Kidney (tissue), 14 donors: ENCODE results near the gene UBAC2. TPM values are rescaled to one million over a fixed set of nuclear protein-coding genes. Genes with fewer than 3 reads are reported as not detected.

ENCODE experiments used
- DNase-seq, 5 donors: peaks; one replicate each; pipeline ENCODE4 v3.0.0-alpha.2; 2013 to 2020
- FAIRE-seq: peaks from 2 replicates; lab custom pipeline; 2012; peaks lifted over from hg19 to GRCh38; lab: Jason Lieb, UNC
- H3K27ac ChIP-seq, 2 donors: one replicate each; pipeline ENCODE4 v1.7.0; 2013; ENCODE audit warnings: low read depth in 2 of 2, low read length in 2 of 2, inconsistent platforms in 1 of 2
- H3K27me3 ChIP-seq: one replicate; pipeline ENCODE4 v1.7.1; 2013; ENCODE audit warnings: low read length, inconsistent platforms; ENCODE audit not compliant: control insufficient read depth, insufficient read depth
- H3K36me3 ChIP-seq, 3 donors: one replicate each; pipeline versions ENCODE4 v1.7.0 to v1.7.1; 2013; ENCODE audit warnings: low read length in 3 of 3, control low read depth in 1 of 3, inconsistent platforms in 1 of 3; ENCODE audit not compliant: insufficient read depth in 3 of 3, control insufficient read depth in 2 of 3
- H3K4me1 ChIP-seq, 3 donors: one replicate each; pipeline versions ENCODE4 v1.7.0 to v1.7.1; 2013; ENCODE audit warnings: low read length in 3 of 3, inconsistent platforms in 1 of 3, low read depth in 1 of 3; ENCODE audit not compliant: control insufficient read depth in 2 of 3, insufficient read depth in 2 of 3
- H3K4me3 ChIP-seq, 3 donors: one replicate each; pipeline versions ENCODE4 v1.7.0 to v1.8.1; 2013; ENCODE audit warnings: low read length in 3 of 3, control low read depth in 1 of 3, inconsistent platforms in 1 of 3
- H3K9ac ChIP-seq, 3 donors: one replicate each; pipeline versions ENCODE4 v1.7.0 to v1.7.1; 2013; ENCODE audit warnings: low read length in 3 of 3, control low read depth in 1 of 3, inconsistent platforms in 1 of 3
- H3K9me3 ChIP-seq, 3 donors: one replicate each; pipeline versions ENCODE4 v1.7.0 to v1.7.1; 2013; ENCODE audit warnings: low read length in 3 of 3, control low read depth in 1 of 3, inconsistent platforms in 1 of 3; ENCODE audit not compliant: control insufficient read depth in 2 of 3, insufficient read depth in 1 of 3
- CTCF ChIP-seq: IDR thresholded peaks from 3 replicates; pipeline ENCODE4 v1.5.1; 2012; ENCODE audit warnings: mild to moderate bottlenecking, moderate library complexity, borderline replicate concordance; ENCODE audit not compliant: insufficient read depth; ENCODE audit errors: extremely low read depth
- intact Hi-C: fragments of 100-400 bp; cut with DNase I; formaldehyde crosslinking; loops from one replicate; pipeline ENCODE4 v1.11.1; 2022
- polyA plus RNA-seq: library from polyadenylated mRNA; stranded (reverse); fragments of 350-450 nt; fragmentation: Illumina TruSeq; extraction: RNeasy Lipid Tissue Mini Kit (QIAGEN cat#74804); gene quantifications from one replicate; pipeline ENCODE4 v1.2.3, GENCODE V29; 2014; ENCODE audit warnings: low read depth, low replicate concordance; ENCODE audit not compliant: insufficient read depth
- total RNA-seq: library from RNA; stranded (reverse); fragmentation: NEBNext Ultra II Directional; extraction: Animal tissue kit (Norgen Biotek cat#: 25700); gene quantifications from one replicate; pipeline ENCODE4 v1.2.1, GENCODE V29; 2021
- donor health status: control.
- donor health status: control.
- donor health status: control.
- donor health status: control.
- donor health status: control.
- donor health status: DM: yes; HTN: yes; CAD: no.
- donor health status: Normal renal cell carcinoma (clear cell type).

UBAC2 gene
- total and polyA plus RNA-seq, 2 donors from 2014 or later, result 61.8 to 77.5 TPM

DNA sequence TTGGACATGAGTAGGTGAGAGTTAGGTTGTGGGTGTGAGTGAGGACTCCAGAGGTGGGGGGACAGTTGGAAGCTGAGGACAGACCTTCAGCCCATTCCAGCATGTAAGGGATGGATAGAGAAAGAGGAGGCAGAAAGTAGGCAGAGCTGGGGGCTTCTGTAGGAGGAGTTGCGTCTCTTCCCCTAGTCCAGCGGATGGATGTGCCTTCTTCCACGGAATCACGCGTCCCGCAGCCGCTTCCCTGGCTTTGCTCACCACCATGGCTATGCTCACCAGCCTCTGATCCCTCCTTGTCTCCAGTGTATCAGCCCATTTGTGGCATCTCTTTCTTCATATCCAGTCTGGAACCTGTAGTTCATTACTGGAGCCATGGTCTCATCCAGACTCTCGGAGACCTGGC lies 5.6 kb downstream of the UBAC2 start:
- TF ChIP-seq CTCF, result no peak
- no peak for FAIRE-seq
- no peaks in the 10 kb centered on the region for H3K9me3 ChIP-seq
- DNase-seq, result peak in 1 of 5 donors; percentile 6
- H3K36me3 ChIP-seq, result no peaks in the 10 kb centered on the region
- H3K9ac ChIP-seq, result no peak overlapping the region
- intact Hi-C loops, result no loop called here
- no peaks in the 10 kb centered on the region for H3K27me3 ChIP-seq
- peaks cover 0 to 16% (median 8%) of the 10 kb centered on the region in 3 donors for H3K4me1 ChIP-seq
- H3K4me3 ChIP-seq, result no peak overlapping the region
- H3K27ac ChIP-seq, result no peak overlapping the region

DNA sequence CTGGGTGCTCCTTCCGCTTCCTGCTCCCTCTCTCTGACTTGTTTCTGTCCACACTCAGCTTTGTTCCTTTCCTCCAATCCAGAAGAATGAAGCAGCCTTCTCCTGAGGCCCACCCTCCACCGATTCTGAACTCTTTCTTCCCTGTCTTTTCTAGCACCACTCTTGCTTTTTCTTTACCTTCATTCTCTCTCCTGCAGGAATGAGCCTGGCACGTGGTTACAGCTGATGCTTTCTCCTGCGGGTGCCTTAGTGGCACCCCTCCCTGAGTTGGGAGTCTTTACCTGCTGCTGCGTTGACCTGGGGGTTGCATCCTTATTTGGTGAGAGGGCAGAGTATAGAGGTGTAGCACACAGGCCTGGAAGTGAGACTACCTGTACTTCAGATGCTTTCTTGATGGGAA lies 6.2 kb downstream of the UBAC2 start:
- intact Hi-C loops, result no loop called here
- no peak overlapping the region for H3K27ac ChIP-seq
- no peaks in the 10 kb centered on the region for H3K9me3 ChIP-seq
- no peak overlapping the region for H3K9ac ChIP-seq
- TF ChIP-seq CTCF, result no peak
- no peak for FAIRE-seq
- peaks cover 0 to 16% (median 8%) of the 10 kb centered on the region in 3 donors for H3K4me1 ChIP-seq
- H3K36me3 ChIP-seq, result no peaks in the 10 kb centered on the region
- DNase-seq, result peak in 1 of 5 donors; percentile 3
- no peak overlapping the region for H3K4me3 ChIP-seq
- no peaks in the 10 kb centered on the region for H3K27me3 ChIP-seq

DNA sequence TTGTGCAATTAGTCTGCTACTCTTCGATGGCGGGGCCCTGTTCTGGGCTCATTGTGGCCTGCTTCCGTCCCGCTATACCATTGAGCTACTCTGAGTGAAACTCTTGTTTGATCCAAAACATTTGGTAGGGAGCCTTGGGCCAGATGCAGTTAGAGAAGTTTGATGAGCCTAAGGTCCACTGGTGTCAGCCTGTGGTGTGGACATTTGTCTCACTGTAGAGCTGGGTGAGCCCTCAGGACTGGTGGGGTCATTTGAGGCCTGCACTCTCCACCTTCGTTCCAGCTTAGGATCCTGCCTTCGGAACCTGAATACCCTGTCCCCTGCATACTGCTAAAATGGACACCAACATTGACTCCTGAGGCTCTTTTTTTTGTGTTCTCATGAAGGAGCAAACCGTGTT lies 6.9 kb downstream of the UBAC2 start:
- Histone ChIP-seq H3K36me3 (no peaks in the 10 kb centered on the region), H3K9ac (no peak overlapping the region), H3K27me3 (no peaks in the 10 kb centered on the region), H3K4me3 (no peak overlapping the region), H3K9me3 (no peaks in the 10 kb centered on the region), H3K4me1 (peaks cover 0 to 15% (median 2%) of the 10 kb centered on the region in 3 donors), H3K27ac (no peak overlapping the region)
- DNase-seq, result no peak
- FAIRE-seq, result no peak
- TF ChIP-seq CTCF, result no peak
- intact Hi-C loops, result no loop called here

GRCh38 chr13:99208185-99208584 lies 7.5 kb downstream of the UBAC2 start:
- intact Hi-C loops, result no loop called here
- Histone ChIP-seq H3K27ac (no peak overlapping the region), H3K4me1 (peaks cover 0 to 12% (median 0%) of the 10 kb centered on the region in 3 donors), H3K36me3 (no peaks in the 10 kb centered on the region), H3K9me3 (no peaks in the 10 kb centered on the region), H3K9ac (no peak overlapping the region), H3K27me3 (no peaks in the 10 kb centered on the region), H3K4me3 (no peak overlapping the region)
- no peak for DNase-seq
- no peak for FAIRE-seq
- TF ChIP-seq CTCF, result no peak
